ENCODE results near the gene ARHGAP28. TPM values are rescaled to one million over a fixed set of nuclear protein-coding genes. Genes with fewer than 3 reads are reported as not detected.

The ARHGAP28 gene
- total RNA-seq, 4 donors from 2014 or later, result 1.1 to 26.3 (median 2.6) TPM

- no peaks in the 10 kb centered on the region for H3K4me1 ChIP-seq
- H3K36me3 ChIP-seq, result no peaks in the 10 kb centered on the region
- no peak overlapping the region for H3K4me3 ChIP-seq
- WGBS, 2 donors (ENCODE audit: low coverage in 1 of 2), result 28 to 36% methylated on average over 3 to 4 of the region's 4 CpGs
- H3K27ac ChIP-seq, result no peak overlapping the region
- TF ChIP-seq POLR2A (IDR thresholded peaks at IDR 0.05) (no peak), POLR2AphosphoS5 (IDR thresholded peaks at IDR 0.05) (no peak), CTCF (IDR thresholded peaks at IDR 0.05) (no peak), EP300 (IDR thresholded peaks at IDR 0.05; ENCODE audit: low read depth) (no peak)
- no peaks in the 10 kb centered on the region for H3K9me3 ChIP-seq
- intact Hi-C loops (cut with DNase I; ENCODE audit: low total_unique reads) (no loop called here), in situ Hi-C loops (cut with MboI; ENCODE audit: low pct_ligation_motif_present in 1 of 4, low pct_unique_long_range_greater_than_20kb in 1 of 4, low sequenced_read_pairs in 3 of 4) (loop anchor here in 1 of 4 donors (25.0 kb wide), 1 partner anchor 95 kb away; no protein-coding TSS in a partner anchor)
- DNase-seq, result no peak
- H3K27me3 ChIP-seq, result no peaks in the 10 kb centered on the region
Observed at GRCh38 chr18:6807515-6808257, 78.2 kb downstream of the ARHGAP28 start.

- Histone ChIP-seq H3K4me3 (no peak overlapping the region), H3K9me3 (no peaks in the 10 kb centered on the region), H3K27ac (no peak overlapping the region), H3K36me3 (no peaks in the 10 kb centered on the region), H3K4me1 (no peaks in the 10 kb centered on the region), H3K27me3 (no peaks in the 10 kb centered on the region)
- in situ Hi-C loops (cut with MboI; ENCODE audit: low pct_ligation_motif_present in 1 of 4, low pct_unique_long_range_greater_than_20kb in 1 of 4, low sequenced_read_pairs in 3 of 4) (loop anchor here in 1 of 4 donors (25.0 kb wide), 1 partner anchor 98 kb away; no protein-coding TSS in a partner anchor), intact Hi-C loops (cut with DNase I; ENCODE audit: low total_unique reads) (loop anchor here (5.0 kb wide), 1 partner anchor 1437 kb away; no protein-coding TSS in a partner anchor)
- no peak for DNase-seq
- no peak for TF ChIP-seq POLR2AphosphoS5 (IDR thresholded peaks at IDR 0.05)
- TF ChIP-seq EP300 (IDR thresholded peaks at IDR 0.05; ENCODE audit: low read depth), result no peak
- TF ChIP-seq POLR2A (IDR thresholded peaks at IDR 0.05), result no peak
- no peak for TF ChIP-seq CTCF (IDR thresholded peaks at IDR 0.05)
Observed at GRCh38 chr18:6810191-6810590, 80.7 kb downstream of the ARHGAP28 start.

- intact Hi-C loops (cut with DNase I; ENCODE audit: low total_unique reads), result loop anchor here (5.0 kb wide), 1 partner anchor 1435 kb away; no protein-coding TSS in a partner anchor
Observed at GRCh38 chr18:6811816-6812215, 82.3 kb downstream of the ARHGAP28 start.

More at GRCh38 chr18:6811816-6812215, 82.3 kb downstream of the ARHGAP28 start:
- Histone ChIP-seq H3K36me3 (no peaks in the 10 kb centered on the region), H3K4me3 (no peak overlapping the region), H3K27ac (no peak overlapping the region), H3K27me3 (no peaks in the 10 kb centered on the region), H3K4me1 (no peaks in the 10 kb centered on the region), H3K9me3 (no peaks in the 10 kb centered on the region)
- TF ChIP-seq POLR2AphosphoS5 (IDR thresholded peaks at IDR 0.05) (no peak), CTCF (IDR thresholded peaks at IDR 0.05) (no peak), EP300 (IDR thresholded peaks at IDR 0.05; ENCODE audit: low read depth) (no peak), POLR2A (IDR thresholded peaks at IDR 0.05) (no peak)
- no peak for DNase-seq
- in situ Hi-C loops (cut with MboI; ENCODE audit: low pct_ligation_motif_present in 1 of 4, low pct_unique_long_range_greater_than_20kb in 1 of 4, low sequenced_read_pairs in 3 of 4), result loop anchor here in 1 of 4 donors (25.0 kb wide), 1 partner anchor 100 kb away; no protein-coding TSS in a partner anchor
- WGBS, 2 donors (ENCODE audit: low coverage in 1 of 2), result 60 to 75% methylated on average over 1 of the region's 1 CpG

Data from transverse colon (tissue), 4 donors.